G401 (cell line): Measurements from ENCODE around the gene TRIM8. TPM values are rescaled to one million over a fixed set of nuclear protein-coding genes. Genes with fewer than 3 reads are reported as not detected.

ENCODE experiments used
- DNase-seq: peaks from one replicate; pipeline ENCODE4 v3.0.0-alpha.2; 2015; ENCODE audit warnings: low spot score
- in situ Hi-C: cut with HindIII; loops from 2 replicates; pipeline ENCODE4 v1.10.0; 2016; ENCODE audit warnings: low sequenced_read_pairs, mixed read lengths
- total RNA-seq: library from RNA; depleted of rRNA; stranded (reverse); fragments of >200 nt; shearing (Covaris generic); gene quantifications from 2 replicates; pipeline ENCODE4 v1.2.3, GENCODE V29; 2014; rRNA removed

TRIM8 gene
- total RNA-seq, result 30.2 and 44.4 TPM in 2 replicates

DNA sequence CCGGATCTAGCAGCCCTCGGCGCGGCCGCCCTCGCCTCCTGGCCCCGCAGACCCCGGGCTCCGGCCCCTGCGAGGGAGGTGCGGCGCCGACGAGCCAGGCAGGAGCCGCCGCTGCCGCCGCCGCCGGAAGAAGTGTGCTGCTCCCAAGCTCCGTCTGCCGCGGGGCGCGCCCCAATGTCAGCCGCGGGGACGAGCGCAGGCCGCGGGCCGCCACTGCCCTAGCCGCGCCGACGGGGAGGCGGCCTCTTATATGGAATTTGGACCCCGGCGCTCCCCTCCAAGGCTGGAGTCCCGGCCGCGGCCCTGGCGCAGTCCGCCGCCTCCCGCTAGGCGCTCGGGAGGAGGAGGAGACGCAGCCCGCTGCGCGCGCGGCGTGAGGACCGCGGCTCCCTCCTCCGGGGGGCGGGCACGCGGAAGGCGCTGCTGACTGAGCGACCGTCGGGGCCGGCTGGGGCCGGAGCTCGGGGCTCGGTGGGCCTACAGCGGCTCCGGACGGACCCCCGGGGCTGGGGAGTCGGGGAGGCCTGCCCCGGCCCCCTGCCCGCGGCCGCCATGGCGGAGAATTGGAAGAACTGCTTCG is at the start of gene TRIM8:
TRIM8 (plus strand) TSS at position 414 of the 580 bp plus-strand sequence; CDS start at position 553, 139 bp downstream.
- DNase-seq, result peak; percentile 40
- in situ Hi-C loops, result no loop called here

DNA sequence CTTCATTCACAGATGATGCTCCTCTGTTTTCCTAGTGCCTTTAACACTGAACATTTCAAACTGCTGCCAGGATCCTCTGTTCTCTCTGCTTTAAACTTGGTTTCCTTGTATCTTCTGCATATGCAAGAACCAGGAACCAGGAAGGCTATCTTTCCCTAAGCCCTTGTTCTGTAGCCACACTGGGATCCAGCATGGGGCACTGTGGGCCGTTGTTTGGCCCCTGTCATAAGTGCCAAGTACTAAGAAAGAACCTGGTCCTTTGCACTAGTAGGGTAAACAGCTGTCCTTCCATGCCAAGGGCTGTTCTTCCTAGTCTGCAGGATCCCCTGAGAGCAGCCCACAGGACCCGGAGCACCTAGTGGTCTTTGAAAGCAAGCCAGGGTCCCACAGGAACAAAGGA is 49.0 kb upstream of the TRIM8 start:
- in situ Hi-C loops, result loop anchor here (10.0 kb wide), 1 partner anchor 70 kb away; no protein-coding TSS in a partner anchor
- DNase-seq, result no peak

DNA sequence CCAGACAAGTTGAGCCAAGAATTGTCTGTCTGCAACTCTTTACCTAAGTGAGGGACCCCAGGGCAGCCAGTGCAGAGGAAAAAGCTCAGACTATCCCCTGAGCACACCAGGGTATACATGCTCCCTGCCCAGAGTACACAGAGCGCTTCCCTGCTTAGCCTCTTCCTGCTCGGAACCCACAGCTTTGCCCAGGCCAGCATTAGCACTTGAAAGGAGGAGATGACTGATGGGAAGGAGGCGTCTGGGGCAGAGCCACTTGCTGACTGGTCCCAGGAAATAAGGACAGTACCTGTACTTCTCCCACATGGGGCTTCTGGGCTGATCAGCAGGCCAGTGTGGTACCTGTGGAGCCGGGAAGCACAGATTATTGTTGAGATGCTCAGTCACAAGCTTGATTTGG is 48.4 kb upstream of the TRIM8 start:
- in situ Hi-C loops, result loop anchor here (10.0 kb wide), 1 partner anchor 71 kb away; no protein-coding TSS in a partner anchor
- DNase-seq, result no peak

GRCh38 chr10:102596506-102596971 is 47.7 kb upstream of the TRIM8 start:
- in situ Hi-C loops, result loop anchor here (10.0 kb wide), 1 partner anchor 72 kb away; no protein-coding TSS in a partner anchor
- DNase-seq, result peak; percentile 84

DNA sequence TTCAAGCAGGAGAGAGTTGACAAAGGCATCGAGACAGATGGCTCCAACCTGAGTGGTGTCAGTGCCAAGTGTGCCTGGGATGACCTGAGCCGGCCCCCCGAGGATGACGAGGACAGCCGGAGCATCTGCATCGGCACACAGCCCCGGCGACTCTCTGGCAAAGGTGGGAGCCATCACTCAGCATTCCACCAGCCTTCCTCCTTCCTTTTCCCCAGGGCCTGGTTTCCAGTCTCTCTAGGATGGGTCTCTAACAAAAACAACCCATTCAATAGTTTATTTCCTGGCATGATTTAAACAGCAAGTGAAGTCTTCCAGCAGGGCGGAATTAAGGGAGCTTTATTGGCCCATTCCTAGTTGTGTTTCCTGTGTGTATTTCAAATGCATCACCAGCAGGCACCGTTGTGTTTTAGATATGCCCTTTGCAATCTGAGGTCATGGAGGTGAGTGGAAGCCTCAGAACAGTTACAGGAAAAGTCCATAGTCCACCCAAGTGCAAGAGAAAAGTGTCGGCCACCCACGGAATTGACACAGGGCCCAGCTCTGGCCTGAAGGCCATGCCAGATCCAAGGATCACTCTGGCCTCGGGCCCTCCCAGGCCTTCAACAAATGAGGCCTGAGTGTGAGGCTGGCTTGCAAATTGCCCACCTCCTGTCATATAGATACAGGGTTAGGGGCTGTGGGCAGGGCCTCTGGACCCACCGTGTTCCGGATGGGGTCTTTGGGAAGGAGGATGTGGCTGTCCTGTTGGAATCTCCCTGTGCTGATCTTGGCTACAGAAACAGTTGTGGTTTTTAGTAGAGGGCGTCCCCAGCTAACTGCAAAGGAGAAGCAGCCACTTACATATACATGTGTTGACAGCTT is 46.9 kb upstream of the TRIM8 start:
- in situ Hi-C loops, result loop anchor here (10.0 kb wide), 1 partner anchor 73 kb away; no protein-coding TSS in a partner anchor
- peak; percentile 72 for DNase-seq

DNA sequence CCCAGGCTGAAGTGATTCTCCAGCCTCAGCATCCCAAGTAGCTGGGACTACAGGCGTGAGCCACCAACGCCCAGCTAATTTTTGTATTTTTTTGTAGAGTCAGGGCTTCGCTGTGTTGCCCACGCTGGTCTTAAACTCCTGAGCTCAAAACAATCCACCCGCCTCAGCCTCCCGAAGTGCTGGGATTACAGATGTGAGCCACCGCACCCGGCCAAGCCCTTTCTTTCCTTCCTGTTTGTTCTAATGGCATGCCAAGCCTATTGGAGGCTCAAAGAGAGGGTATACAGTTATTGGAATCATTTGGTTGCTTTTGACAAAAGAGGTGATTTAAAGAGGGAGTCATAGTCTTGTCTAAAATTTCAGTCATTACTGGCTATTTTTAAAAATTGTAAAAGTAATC is 46.0 kb upstream of the TRIM8 start:
- in situ Hi-C loops, result loop anchor here (10.0 kb wide), 1 partner anchor 73 kb away; no protein-coding TSS in a partner anchor
- no peak for DNase-seq

GRCh38 chr10:102599565-102600327 is 44.5 kb upstream of the TRIM8 start:
- in situ Hi-C loops, result loop anchor here (10.0 kb wide), 2 partner anchors 75 to 95 kb away; partner anchors contain the start of genes ACTR1A and SUFU
- DNase-seq, result no peak

- DNase-seq, result peak; percentile 97
- in situ Hi-C loops, result loop anchor here (10.0 kb wide), 1 partner anchor 96 kb away; the partner anchor contains the start of genes ACTR1A and SUFU
Measured at GRCh38 chr10:102600816-102601215, 43.5 kb upstream of the TRIM8 start.

- DNase-seq, result no peak
- in situ Hi-C loops, result loop anchor here (10.0 kb wide), 1 partner anchor 97 kb away; the partner anchor contains the start of genes ACTR1A and SUFU
Measured at GRCh38 chr10:102601639-102602038, 42.6 kb upstream of the TRIM8 start.

DNA sequence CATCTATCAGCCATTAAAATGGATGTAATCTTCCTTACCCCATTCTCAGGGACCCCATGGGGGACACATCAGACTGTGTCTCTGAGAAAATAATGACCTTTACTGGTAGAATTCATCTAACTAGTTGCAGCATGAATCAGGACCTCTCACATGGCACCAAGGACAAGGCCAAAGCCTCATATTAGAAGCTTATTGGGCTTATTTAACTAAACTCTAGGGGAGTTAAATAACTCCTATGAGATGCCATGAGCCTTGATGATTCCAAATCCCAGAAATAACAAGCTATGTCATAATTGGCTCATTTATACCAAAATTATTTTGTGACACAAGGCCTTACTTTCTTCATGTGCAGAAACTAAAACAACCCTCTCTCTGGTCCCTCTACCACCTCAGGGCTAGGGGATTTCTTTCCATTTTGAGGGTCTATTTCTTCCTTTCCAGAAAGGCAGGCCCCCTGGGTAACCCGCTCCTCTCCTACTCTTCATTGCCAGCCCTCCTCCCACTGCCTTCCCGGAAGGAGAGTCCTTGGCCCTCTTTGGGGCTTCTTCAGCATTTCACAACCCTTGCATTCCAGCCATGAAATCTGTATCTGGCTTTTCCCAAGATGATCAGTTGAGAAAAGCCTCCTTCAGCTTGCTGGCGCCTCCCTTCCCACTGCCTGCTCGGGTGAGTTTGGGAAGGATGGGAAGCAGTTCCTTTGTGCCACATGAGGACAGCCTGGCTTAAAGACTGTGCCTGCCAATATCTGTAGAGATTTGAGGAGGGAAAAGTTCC is 41.8 kb upstream of the TRIM8 start:
- no peak for DNase-seq
- in situ Hi-C loops, result loop anchor here (10.0 kb wide), 1 partner anchor 98 kb away; the partner anchor contains the start of genes ACTR1A and SUFU

- in situ Hi-C loops, result loop anchor here (10.0 kb wide), 1 partner anchor 99 kb away; the partner anchor contains the start of genes ACTR1A and SUFU
- no peak for DNase-seq
Measured at GRCh38 chr10:102603946-102604345, 40.3 kb upstream of the TRIM8 start.

- in situ Hi-C loops, result loop anchor here (10.0 kb wide), 1 partner anchor 100 kb away; the partner anchor contains the start of genes ACTR1A and SUFU
- DNase-seq, result no peak
Measured at GRCh38 chr10:102604439-102604841, 39.8 kb upstream of the TRIM8 start.

GRCh38 chr10:102605712-102606111 is 38.6 kb upstream of the TRIM8 start:
- in situ Hi-C loops, result loop anchor here (10.0 kb wide), 1 partner anchor 101 kb away; the partner anchor contains the start of genes ACTR1A and SUFU
- no peak for DNase-seq

- in situ Hi-C loops, result loop anchor here (10.0 kb wide), 1 partner anchor 104 kb away; the partner anchor contains the start of genes ACTR1A and SUFU
- DNase-seq, result no peak
Measured at GRCh38 chr10:102608487-102608886, 35.8 kb upstream of the TRIM8 start.

DNA sequence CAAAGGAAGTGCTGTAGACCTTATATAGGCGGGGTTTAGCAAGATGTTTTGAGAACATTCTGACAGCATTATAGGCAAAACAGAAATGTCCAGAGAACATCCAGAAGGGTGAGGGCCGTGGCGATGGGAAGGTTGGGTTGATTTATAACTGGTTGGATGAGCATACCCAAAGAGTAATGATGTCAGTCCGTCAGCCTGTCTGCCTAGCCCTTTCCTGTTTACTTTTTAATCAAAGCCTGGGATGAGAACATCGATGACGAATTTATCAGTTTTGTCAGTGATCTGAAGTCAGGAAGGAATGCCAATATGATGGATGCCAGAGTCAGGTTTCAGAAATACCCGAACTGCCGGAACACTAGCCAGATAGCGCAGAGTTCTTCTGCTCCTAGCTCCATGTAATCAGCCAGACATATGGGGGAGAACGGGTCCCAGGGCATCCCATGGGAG is 33.8 kb upstream of the TRIM8 start:
- DNase-seq, result no peak
- in situ Hi-C loops, result no loop called here

GRCh38 chr10:102611514-102612087 is 32.7 kb upstream of the TRIM8 start:
- DNase-seq, result no peak
- in situ Hi-C loops, result no loop called here

GRCh38 chr10:102612964-102613275 is 31.4 kb upstream of the TRIM8 start:
- no peak for DNase-seq
- in situ Hi-C loops, result no loop called here

DNA sequence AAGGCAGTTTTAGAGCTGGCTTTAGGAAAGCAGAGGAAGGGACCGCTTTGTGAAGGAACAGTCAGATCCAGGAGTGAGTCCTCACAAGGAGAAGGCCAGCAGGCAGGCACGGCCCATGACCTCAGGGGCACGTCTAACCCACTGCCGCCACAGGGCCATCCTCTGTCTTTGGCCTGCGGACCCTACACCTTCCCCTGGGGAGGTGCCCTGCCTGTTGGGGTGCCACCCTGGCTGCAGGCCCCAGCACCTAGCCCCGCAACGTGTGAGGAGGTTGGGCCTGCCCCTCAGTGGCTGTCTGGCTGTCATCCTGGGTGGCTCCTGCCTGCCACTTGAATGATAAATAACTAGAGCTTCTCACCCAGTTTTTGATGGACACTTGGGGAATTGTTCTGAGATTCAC is 31.0 kb upstream of the TRIM8 start:
- no peak for DNase-seq
- in situ Hi-C loops, result no loop called here
